GM18502 (cell line): Measurements from ENCODE around the gene DIPK2B.

ENCODE experiments used
- ATAC-seq: cut with Tn5 transposase; IDR thresholded peaks from one replicate; pipeline ENCODE4 v1.9.1; 2021; ENCODE audit warnings: mild to moderate bottlenecking; ENCODE audit not compliant: unreplicated experiment, poor library complexity

The DIPK2B gene

GRCh38 chrX:45164021-45164621 is 36.6 kb downstream of the DIPK2B start:
- ATAC-seq, result no peak

GRCh38 chrX:45157647-45158046 is 43.0 kb downstream of the DIPK2B start:
- ATAC-seq, result no peak

GRCh38 chrX:45154462-45154861 is 46.2 kb downstream of the DIPK2B start:
- no peak for ATAC-seq

GRCh38 chrX:45154033-45154360 is 46.7 kb downstream of the DIPK2B start:
- no peak for ATAC-seq
